HS-5 (cell line): ENCODE data around the gene PIAS2.
"Not testable (repeated sequence)": the region's sequence is repeated elsewhere in the genome, so short reads cannot be mapped to it uniquely, and the experiment has no call there.

Experiments
- DNase-seq: peaks from one replicate; pipeline ENCODE4 v3.0.0-alpha.2; 2012; ENCODE audit warnings: low read depth

The PIAS2 gene

DNA sequence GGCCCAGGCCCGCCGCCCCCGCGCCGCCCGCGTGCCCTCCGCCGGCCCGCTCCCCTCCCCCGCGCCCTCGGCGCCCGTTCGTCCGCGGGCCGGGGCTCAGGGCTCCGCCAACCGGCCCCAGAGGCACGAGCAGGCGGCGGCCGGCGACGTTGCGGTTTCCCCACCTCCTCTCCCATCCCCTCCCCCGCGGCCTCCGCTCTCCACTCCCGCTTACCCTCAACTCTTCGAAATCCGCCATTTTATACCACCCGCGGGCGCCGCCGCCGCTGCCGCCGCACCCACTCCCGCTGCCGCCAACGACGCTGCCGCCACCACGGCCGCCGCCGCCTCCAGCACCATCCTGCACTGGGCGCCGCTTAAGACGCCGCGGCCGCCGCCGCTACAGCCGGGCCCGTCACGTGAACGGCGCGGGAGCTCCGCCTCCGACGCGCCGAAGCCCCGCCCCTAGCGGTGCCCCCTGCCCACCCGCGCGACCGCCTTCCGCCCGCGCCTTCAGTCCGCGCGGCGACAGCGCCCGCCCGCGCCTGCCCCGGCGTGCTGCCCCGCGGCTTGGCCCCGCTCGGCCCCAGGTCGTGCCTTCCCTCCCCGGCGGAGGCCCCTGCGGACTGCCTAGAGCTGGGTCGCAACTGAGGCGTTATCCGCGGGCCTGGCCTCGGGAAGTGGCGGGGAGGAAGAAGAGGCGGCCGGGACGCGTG lies at the start of gene PIAS2, which contains the start of gene KATNAL2:
Gene PIAS2 (minus strand): TSS at position 400 of the 695 bp plus-strand sequence. CDS start 162 bp downstream, at position 238.
Gene KATNAL2 (plus strand): TSS at position 495 of the 695 bp plus-strand sequence. CDS start 29,271 bp downstream, outside the sequence.
- no peak for DNase-seq

- not testable (repeated sequence) for DNase-seq
Observed at GRCh38 chr18:46966266-46966665, 49.0 kb upstream of the PIAS2 start.

- DNase-seq: not testable (repeated sequence)
Observed at GRCh38 chr18:46964579-46965293, 47.4 kb upstream of the PIAS2 start.

- DNase-seq: not testable (repeated sequence)
Observed at GRCh38 chr18:46963656-46964578, 46.6 kb upstream of the PIAS2 start.

DNA sequence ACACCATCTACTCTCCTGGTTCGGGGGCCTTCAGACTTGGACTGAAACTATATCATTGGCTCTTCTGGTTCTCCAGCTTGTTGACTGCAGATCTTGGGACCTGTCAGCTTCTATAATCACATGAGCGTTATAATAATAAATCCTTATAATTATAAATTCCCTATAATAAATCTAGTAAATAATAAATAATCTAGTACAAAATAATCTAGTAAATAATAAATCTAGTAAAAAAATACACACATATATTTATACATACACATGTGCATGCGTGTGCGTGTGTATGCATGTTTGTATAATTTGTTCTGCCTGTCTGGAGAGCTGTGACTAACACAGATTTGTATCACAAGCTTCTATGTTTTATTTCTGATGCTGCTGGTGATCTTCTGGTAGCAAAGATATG lies 40.9 kb upstream of the PIAS2 start:
- no peak for DNase-seq

GRCh38 chr18:46953195-46953594 lies 35.9 kb upstream of the PIAS2 start:
- DNase-seq: no peak

DNA sequence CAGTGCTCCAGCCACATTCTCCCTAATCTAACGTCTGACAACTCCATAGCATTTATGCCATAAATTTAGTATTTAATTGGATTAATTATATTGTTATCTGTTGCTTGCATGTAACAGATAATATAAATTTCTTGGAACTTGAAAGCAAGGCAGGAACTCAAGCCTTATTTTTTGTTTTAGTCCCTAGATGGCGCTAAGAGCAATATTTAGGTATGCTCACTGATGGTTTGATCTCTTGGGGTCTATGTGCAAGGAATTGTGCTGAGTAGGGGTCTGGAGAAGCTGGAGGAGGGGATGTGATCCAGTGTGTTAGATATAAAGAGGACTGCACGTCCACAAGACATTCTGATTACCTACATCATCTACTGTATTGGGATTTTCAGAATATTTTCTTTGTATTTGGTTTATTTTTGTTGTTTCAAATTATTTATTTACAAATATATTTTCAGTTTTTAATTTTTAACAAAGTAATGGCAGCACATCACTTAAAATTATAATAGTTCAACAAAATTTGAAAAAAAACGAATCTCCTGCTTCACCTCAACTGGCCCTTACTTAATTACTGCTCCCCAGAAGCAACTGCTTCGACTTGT lies 32.9 kb upstream of the PIAS2 start:
- no peak for DNase-seq

- DNase-seq: peak; percentile 56
Observed at GRCh38 chr18:46946656-46947282, 29.5 kb upstream of the PIAS2 start.

DNA sequence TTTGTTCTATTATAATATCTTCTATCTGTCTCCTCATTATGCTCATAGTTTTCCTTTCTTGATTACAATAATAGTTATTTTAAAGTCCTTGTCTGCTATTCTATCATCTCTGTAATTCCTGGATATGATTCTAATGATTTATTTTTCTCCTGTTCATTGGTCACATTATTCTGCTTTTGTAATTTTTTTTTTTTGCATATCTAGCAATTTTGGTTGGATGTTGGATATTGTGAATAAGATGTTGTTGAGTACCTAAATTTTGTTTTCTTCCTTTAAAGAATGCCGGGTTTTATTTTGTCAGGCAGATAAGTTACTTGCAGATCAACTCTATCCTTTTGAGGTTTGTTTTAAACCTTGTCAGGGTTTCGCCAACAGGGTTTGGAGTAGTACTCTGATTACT lies 25.3 kb upstream of the PIAS2 start:
- DNase-seq: no peak

DNA sequence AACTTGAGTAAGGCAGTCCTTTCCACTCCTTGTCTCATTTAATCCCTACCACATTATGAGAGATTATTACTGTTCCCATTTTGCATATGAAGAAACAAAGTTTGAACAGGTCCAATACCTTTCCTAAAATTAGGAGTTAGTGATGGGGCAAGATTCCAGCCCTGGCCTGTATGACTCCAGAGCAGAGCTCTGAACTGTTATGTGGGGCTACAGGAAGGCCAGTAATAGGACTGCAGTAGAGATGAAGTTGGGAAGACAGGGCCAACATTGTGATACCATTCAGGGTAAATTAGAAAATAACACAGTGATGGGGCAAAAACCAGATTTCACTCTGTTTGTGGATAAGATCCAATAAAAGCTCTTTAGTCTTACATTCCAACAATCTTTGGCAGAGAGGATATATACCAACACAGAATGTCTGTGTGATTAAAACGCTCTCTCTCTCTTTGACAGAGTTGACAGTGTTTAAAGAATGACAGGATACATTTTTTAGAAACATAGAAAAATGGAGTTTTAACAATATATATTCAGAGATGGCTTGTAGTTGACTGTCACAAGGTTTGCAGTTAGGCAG lies 22.8 kb upstream of the PIAS2 start:
- DNase-seq: no peak

DNA sequence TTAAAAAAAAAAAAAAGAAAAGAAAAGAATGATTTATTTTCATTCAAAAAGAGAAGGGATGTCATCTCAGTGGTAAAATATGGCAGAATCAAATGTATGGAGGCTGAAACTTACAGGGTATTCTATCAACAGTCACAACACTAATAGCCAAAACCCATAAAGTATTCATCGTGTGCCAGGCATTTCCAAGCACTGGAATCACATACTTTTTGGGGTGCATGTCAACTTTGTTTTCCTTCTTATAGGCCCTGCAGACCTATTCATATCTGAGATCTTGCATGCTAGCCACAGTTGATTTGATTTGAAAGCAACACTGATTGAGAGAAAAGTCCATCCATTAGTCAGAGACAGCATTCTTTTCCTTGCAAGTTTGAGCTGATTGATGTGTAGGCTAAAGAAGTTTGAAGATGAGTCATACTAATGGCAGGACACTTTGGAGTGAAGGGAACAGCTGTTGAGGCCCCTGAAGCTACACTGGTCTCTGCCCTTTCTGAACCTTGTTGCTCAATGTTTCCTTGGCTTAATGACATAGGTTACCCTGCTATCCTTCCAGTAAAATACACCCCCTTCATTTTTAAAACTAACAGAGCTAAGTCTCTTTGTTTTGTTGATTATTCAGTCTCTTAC lies 22.1 kb upstream of the PIAS2 start:
- DNase-seq: no peak

GRCh38 chr18:46920653-46921052 lies 3.3 kb upstream of the PIAS2 start:
- DNase-seq: no peak

DNA sequence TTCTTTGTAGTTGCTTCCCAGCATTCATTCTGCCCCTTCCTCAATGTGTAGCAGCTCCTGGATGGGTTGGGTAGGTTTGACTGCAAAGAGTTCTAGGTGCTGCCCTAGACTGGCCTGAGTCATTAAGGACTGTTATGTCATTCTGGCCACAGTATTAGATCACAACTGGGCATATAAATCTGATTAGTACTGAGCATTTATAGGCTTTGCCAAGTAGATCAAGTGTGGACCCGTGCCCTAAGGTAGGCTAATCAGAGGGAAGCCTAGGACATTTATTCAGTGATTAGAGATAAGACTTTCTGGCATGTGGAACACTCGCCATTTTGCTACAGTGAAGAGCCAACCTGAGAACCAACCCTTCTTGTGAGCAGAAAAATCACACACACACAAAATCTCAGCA lies 2.8 kb upstream of the PIAS2 start:
- no peak for DNase-seq

- DNase-seq: no peak
Observed at GRCh38 chr18:46917803-46918600, 695 bp upstream of the PIAS2 start.

DNA sequence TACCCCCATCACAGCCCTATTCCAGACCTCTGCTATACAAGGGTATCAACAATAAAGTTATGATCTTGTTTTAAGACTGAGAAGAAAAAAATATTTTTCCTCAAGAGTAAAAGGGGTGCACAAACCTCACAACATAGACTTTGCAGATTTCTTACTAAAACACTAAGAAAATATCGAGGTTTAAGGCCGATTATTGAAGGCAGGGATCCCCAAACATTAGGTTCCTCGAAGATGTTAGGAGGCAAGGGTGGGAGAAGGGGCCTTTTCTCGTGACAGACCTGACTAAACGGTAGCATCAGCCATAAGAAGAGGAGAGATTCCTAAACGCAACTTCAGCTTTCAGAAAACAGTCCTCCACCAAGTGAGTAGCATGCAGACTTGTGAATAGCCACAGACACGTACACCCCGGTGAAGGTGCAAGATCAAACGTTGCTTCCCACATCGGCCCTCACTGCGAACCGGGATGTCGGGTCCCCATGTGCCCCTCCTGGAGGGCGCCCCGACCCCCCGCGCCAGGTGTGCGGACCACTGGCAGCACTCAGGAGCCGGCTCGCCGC lies 678 bp downstream of the PIAS2 start:
- no peak for DNase-seq

DNA sequence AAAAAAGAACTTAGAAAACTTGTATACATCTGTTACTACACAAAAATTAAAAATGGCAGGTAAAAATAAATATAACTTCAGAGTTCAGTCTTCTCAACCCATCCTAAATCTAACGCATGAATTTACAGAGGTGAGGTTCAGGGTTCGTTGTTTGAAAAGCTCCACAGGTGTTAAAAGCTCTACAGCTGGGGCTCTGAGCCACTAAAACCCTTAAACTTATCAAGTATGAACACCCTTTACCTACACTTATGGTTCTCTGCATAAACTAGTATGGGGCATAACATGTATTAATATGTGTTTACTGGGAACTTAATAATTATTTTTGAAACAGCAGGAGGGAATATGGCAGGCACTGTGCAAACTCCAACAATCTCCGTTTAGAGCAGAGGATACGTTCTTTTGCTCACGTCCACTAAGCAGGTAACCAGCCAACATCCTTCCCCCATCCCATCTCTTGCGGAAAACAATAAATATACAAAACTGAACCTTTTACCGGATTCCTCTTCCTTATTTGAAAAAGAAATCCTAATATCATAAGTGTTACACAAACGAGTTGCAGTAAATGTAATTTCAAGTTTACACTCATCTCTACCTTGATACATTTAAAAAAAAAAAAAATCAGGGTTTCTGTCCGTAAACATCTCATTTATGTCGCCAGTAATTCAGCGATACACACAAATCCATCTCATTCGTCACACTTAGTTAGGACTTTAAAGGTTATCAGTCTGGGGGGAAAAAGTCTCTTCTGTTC lies 1.3 kb downstream of the PIAS2 start:
- no peak for DNase-seq

GRCh38 chr18:46910856-46911255 lies 6.5 kb downstream of the PIAS2 start:
- no peak for DNase-seq

DNA sequence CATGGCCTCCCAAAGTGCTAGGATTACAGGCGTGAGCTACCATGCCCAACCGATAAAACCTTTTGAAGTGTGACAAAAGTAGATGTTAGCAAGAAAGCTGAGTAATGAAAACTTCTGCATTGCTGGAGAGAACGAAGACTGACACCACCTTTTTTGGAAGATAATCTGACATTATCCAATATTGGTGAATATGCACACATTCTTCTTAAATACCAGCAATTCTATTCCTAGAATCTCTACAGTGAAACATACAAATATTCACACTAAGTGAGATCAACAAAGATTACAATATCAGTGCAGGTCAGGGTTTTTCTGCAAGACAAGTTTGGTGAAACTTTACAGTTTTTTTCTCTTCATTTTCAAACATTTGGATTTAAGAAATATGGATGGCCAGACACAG lies 7.8 kb downstream of the PIAS2 start:
- no peak for DNase-seq

- DNase-seq: no peak
Observed at GRCh38 chr18:46903406-46903805, 13.9 kb downstream of the PIAS2 start.
